AG04450 (cell line): ENCODE results near the gene LRRC75A. TPM values are rescaled to one million over a fixed set of nuclear protein-coding genes. Genes with fewer than 3 reads are reported as not detected.
"Not testable (repeated sequence)": the region's sequence is repeated elsewhere in the genome, so short reads cannot be mapped to it uniquely, and the experiment has no call there.

ENCODE experiments used
- CTCF ChIA-PET: fragments of 300-600, 350-600 bp; formaldehyde crosslinking; extraction: SDS; loops from one replicate; lab custom pipeline; 2022; ENCODE audit warnings: antibody characterized with exemption, inconsistent platforms; lab: Charles Lee
- POLR2A ChIA-PET: fragments of 350-600 bp; formaldehyde crosslinking; extraction: SDS; loops from one replicate; lab custom pipeline; 2021; ENCODE audit warnings: antibody characterized with exemption, inconsistent platforms; lab: Yijun Ruan, JAX
- DNase-seq: peaks from one replicate; pipeline ENCODE4 v3.0.0-alpha.2; 2011; ENCODE audit warnings: low read depth, low spot score
- H3K27ac ChIP-seq: one replicate; pipeline ENCODE4 v1.5.1; 2012; ENCODE audit warnings: low read depth, low read length, control low read depth
- H3K27me3 ChIP-seq: one replicate; pipeline ENCODE4 v1.6.0; 2012; ENCODE audit warnings: low read length; ENCODE audit not compliant: control insufficient read depth, insufficient read depth
- H3K4me3 ChIP-seq: 2 replicates; pipeline ENCODE4 v1.5.1; 2011; ENCODE audit warnings: mild to moderate bottlenecking, low read depth, low read length, control low read depth
- H3K9me3 ChIP-seq: 2 replicates; pipeline ENCODE4 v1.5.1; 2012; ENCODE audit warnings: low read length; ENCODE audit not compliant: control insufficient read depth, insufficient read depth
- CTCF ChIP-seq: IDR thresholded peaks from 2 replicates; pipeline ENCODE4 v1.5.1; 2011; ENCODE audit warnings: low read depth, low read length, control low read depth, inconsistent platforms
- polyA plus RNA-seq: library from polyadenylated mRNA; depleted of rRNA; stranded (reverse); fragments of >200 nt; gene quantifications from 2 replicates; pipeline ENCODE4 v1.2.3, GENCODE V29; 2011

LRRC75A gene
- polyA plus RNA-seq, 1 experiment, result 1.2 TPM

DNA sequence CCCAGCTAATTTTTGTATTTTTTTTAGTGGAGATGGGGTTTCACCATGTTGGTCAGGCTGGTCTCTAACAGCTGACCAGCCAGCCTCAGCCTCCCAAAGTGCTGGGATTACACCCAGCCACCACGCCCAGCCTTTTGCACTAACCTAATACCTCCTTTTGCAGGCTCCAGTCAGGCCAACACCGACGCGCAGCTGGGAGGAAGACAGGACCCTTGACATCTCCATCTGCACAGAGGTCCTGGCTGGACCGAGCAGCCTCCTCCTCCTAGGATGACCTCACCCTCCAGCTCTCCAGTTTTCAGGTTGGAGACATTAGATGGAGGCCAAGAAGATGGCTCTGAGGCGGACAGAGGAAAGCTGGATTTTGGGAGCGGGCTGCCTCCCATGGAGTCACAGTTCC, 74.6 kb downstream of the LRRC75A start:
- CTCF ChIA-PET, result interaction anchor here (1.4 to 4.7 kb wide), 2 partner anchors 11 to 54 kb away, joined by 3 to 26 read pairs; no protein-coding TSS in a partner anchor
- no peaks in the 10 kb centered on the region for H3K27me3 ChIP-seq
- POLR2A ChIA-PET, result interaction anchor here (0.5 to 4.4 kb wide), 3 partner anchors 15 to 37 kb away, joined by 4 to 28 read pairs (median 8); partner anchors contain the start of gene UBB
- no peak for DNase-seq
- no peak for TF ChIP-seq CTCF
- no peak overlapping the region for H3K27ac ChIP-seq
- no peak overlapping the region for H3K4me3 ChIP-seq
- no peaks in the 10 kb centered on the region; the same call in 1 of the 2 replicates for H3K9me3 ChIP-seq

GRCh38 chr17:16415031-16415924, 76.7 kb downstream of the LRRC75A start, which contains the start of gene TRPV2:
TRPV2 (plus strand) TSS chr17:16415571; CDS start chr17:16417669, 2,098 bp downstream.
- peak within 1 kb of the TSS; percentile 61 for H3K27ac ChIP-seq
- H3K9me3 ChIP-seq, result no peaks in the 10 kb centered on the region; the same call in 1 of the 2 replicates
- ChIA-PET POLR2A (interaction anchor here (0.6 to 1.7 kb wide), 5 partner anchors 23 to 39 kb away, joined by 3 to 15 read pairs (median 5); partner anchors contain the start of gene UBB), CTCF (interaction anchor here (1.0 to 4.7 kb wide), 4 partner anchors 10 to 51 kb away, joined by 5 to 26 read pairs (median 8); no protein-coding TSS in a partner anchor)
- no peaks in the 10 kb centered on the region for H3K27me3 ChIP-seq
- peak within 1 kb of the TSS; percentile 68 for H3K4me3 ChIP-seq
- no peak for DNase-seq
- TF ChIP-seq CTCF, result peak; percentile 11; the same call in 1 of the 2 replicates

GRCh38 chr17:16407911-16408588, 83.9 kb downstream of the LRRC75A start:
- no peak overlapping the region for H3K27ac ChIP-seq
- H3K27me3 ChIP-seq, result no peaks in the 10 kb centered on the region
- POLR2A ChIA-PET, result interaction anchor here (1.0 to 2.7 kb wide), 2 partner anchors 27 to 30 kb away, joined by 6 to 19 read pairs; partner anchors contain the start of gene UBB
- CTCF ChIA-PET, result interaction anchor here (1.4 kb wide), 1 partner anchor 20 kb away, joined by 4 read pairs; no protein-coding TSS in a partner anchor
- TF ChIP-seq CTCF, result no peak
- no peak for DNase-seq
- no peaks in the 10 kb centered on the region for H3K9me3 ChIP-seq
- no peak overlapping the region for H3K4me3 ChIP-seq

- Histone ChIP-seq H3K9me3 (no peaks in the 10 kb centered on the region), H3K4me3 (peak overlapping the region; percentile 58), H3K27me3 (no peaks in the 10 kb centered on the region), H3K27ac (no peak overlapping the region)
- no peak for DNase-seq
- POLR2A ChIA-PET, result interaction anchor here (1.3 to 2.7 kb wide), 2 partner anchors 26 to 32 kb away, joined by 10 to 19 read pairs; partner anchors contain the start of gene UBB
- CTCF ChIA-PET, result interaction anchor here (0.7 kb wide), 1 partner anchor 28 kb away, joined by 8 read pairs; no protein-coding TSS in a partner anchor
- no peak for TF ChIP-seq CTCF
Measured at GRCh38 chr17:16406742-16407674, 85.0 kb downstream of the LRRC75A start.

GRCh38 chr17:16403847-16404246, 88.1 kb downstream of the LRRC75A start:
- ChIA-PET CTCF (interaction anchor here (1.0 kb wide), 1 partner anchor 48 kb away, joined by 3 read pairs; no protein-coding TSS in a partner anchor), POLR2A (interaction anchor here (0.7 to 1.4 kb wide), 4 partner anchors 15 to 117 kb away, joined by 3 to 6 read pairs (median 3); partner anchors contain the start of gene UBB)
- DNase-seq, H3K27me3 ChIP-seq, H3K27ac ChIP-seq, H3K4me3 ChIP-seq, H3K9me3 ChIP-seq: not testable (repeated sequence)
